HepG2 (cell line): ENCODE data around the gene TRPV4. TPM values are rescaled to one million over a fixed set of nuclear protein-coding genes. Genes with fewer than 3 reads are reported as not detected.

Source experiments
- CREB1 ChIP-seq, 2 experiments: fragments of 450-650 bp in 1 of 2; IDR thresholded peaks; 2 replicates each; pipeline ENCODE4 v1.6.1; 2016 to 2017; ENCODE audit warnings: control low read depth in 1 of 2, mild to moderate bottlenecking in 1 of 2, missing compliant biosample characterization in 1 of 2, missing genetic modification characterization in 1 of 2
- FOXA1 ChIP-seq, 2 experiments: fragments of 450-650 bp in 1 of 2; sonication (generic) in 1 of 2; formaldehyde crosslinking in 1 of 2; IDR thresholded peaks; 2 replicates each; pipeline versions ENCODE4 v1.4.0 to v1.6.1; 2016 to 2020; ENCODE audit warnings: missing genetic modification reagents in 1 of 2
- HHEX ChIP-seq: IDR thresholded peaks from 2 replicates; pipeline ENCODE4 v1.6.1; 2016; ENCODE audit warnings: control low read depth
- HMGXB3 ChIP-seq: sonication (generic); formaldehyde crosslinking; IDR thresholded peaks from 2 replicates; pipeline ENCODE4 v1.4.0; 2020; ENCODE audit warnings: missing genetic modification reagents, borderline replicate concordance
- HOMEZ ChIP-seq: IDR thresholded peaks from 2 replicates; pipeline ENCODE4 v1.6.1; 2016; ENCODE audit warnings: low read depth
- NFATC3 ChIP-seq: sonication (generic); formaldehyde crosslinking; IDR thresholded peaks from 2 replicates; pipeline ENCODE4 v1.5.1; 2020; ENCODE audit warnings: mild to moderate bottlenecking, missing genetic modification reagents
- NFIB ChIP-seq: sonication (generic); formaldehyde crosslinking; IDR thresholded peaks from 2 replicates; pipeline ENCODE4 v1.9.0; 2021; ENCODE audit warnings: missing genetic modification reagents, mild to moderate bottlenecking, borderline replicate concordance
- RCOR2 ChIP-seq: IDR thresholded peaks from 2 replicates; pipeline ENCODE4 v1.6.1; 2016; ENCODE audit warnings: missing biosample characterization, missing genetic modification reagents
- RXRB ChIP-seq: IDR thresholded peaks from 2 replicates; pipeline ENCODE4 v1.6.1; 2016; ENCODE audit warnings: borderline replicate concordance, missing genetic modification reagents, missing compliant biosample characterization
- SRSF1 ChIP-seq: fragments of 200-400 bp; formaldehyde crosslinking; optimal IDR thresholded peaks from 2 replicates; pipeline ENCODE3; 2017; ENCODE audit warnings: mild to moderate bottlenecking, low read depth, low read length, moderate library complexity
- SSRP1 ChIP-seq: IDR thresholded peaks from 2 replicates; pipeline ENCODE4 v1.6.1; 2016; ENCODE audit warnings: control low read depth
- ZBTB37 ChIP-seq: sonication (generic); formaldehyde crosslinking; IDR thresholded peaks from 2 replicates; pipeline ENCODE4 v1.4.0; 2020; ENCODE audit warnings: mild to moderate bottlenecking, missing genetic modification reagents
- ZFP91 ChIP-seq: sonication (generic); formaldehyde crosslinking; IDR thresholded peaks from 2 replicates; pipeline ENCODE4 v1.9.0; 2022; ENCODE audit warnings: missing genetic modification reagents, mild to moderate bottlenecking, borderline replicate concordance
- ZNF354B ChIP-seq: sonication (generic); formaldehyde crosslinking; IDR thresholded peaks from 2 replicates; pipeline ENCODE4 v1.8.0; 2022; ENCODE audit warnings: mild to moderate bottlenecking, missing genetic modification reagents
- ZNF772 ChIP-seq: sonication (generic); formaldehyde crosslinking; IDR thresholded peaks from 2 replicates; pipeline ENCODE4 v1.5.0; 2020; ENCODE audit warnings: mild to moderate bottlenecking, missing genetic modification reagents
- polyA plus RNA-seq, 8 experiments: library from polyadenylated mRNA; depleted of rRNA in 3 of 8; stranded (reverse) in 7 of 8; unstranded in 1 of 8; fragments of >200 nt; fragmentation: Illumina TruSeq in 4 of 8; extraction: Trizol in 4 of 8; gene quantifications; 2 replicates each; pipeline versions ENCODE4 v1.2.1 to v1.2.3, GENCODE V29; 2011 to 2016; ENCODE audit warnings: low read depth in 4 of 8, missing spikeins in 1 of 8, mixed read lengths in 1 of 8; ENCODE audit not compliant: insufficient read depth in 1 of 8
- total RNA-seq, 5 experiments: library from RNA; depleted of rRNA; stranded (reverse); fragments of >200 nt; fragmentation: Illumina TruSeq; extraction: Trizol; gene quantifications; 2 replicates each; pipeline ENCODE4 v1.2.3, GENCODE V29; 2016; ENCODE audit warnings: low read depth in 1 of 5

The TRPV4 gene
- total and polyA plus RNA-seq, 2 of the 13 experiments (the other 11 are each of a cell fraction or from before 2014, with no cell fraction given) = 0.66 to 4.7 TPM

GRCh38 chr12:109783135-109783964 is 49.8 kb downstream of the TRPV4 start (continued):
- TF ChIP-seq HMGXB3 (no peak), SRSF1 (no peak), ZNF772 (CRISPR knock-in tag) (no peak), RCOR2 (CRISPR knock-in tag) (no peak), HOMEZ (CRISPR knock-in tag) (no peak), RXRB (CRISPR knock-in tag) (peak; percentile 29; the same call in 1 of the 2 replicates), SSRP1 (no peak), ZFP91 (CRISPR knock-in tag) (peak; percentile 15; the same call in 1 of the 2 replicates), NFATC3 (CRISPR knock-in tag) (no peak), FOXA1 (IDR thresholded peaks at IDR 0.05) (no peak), FOXA1 (CRISPR knock-in tag; IDR thresholded peaks at IDR 0.05) (no peak), ZNF354B (CRISPR knock-in tag) (no peak), NFIB (CRISPR knock-in tag) (no peak), CREB1 (IDR thresholded peaks at IDR 0.05) (no peak), CREB1 (CRISPR knock-in tag; IDR thresholded peaks at IDR 0.05) (no peak), ZBTB37 (CRISPR knock-in tag) (no peak), HHEX (no peak)
